GM12878 (cell line): ENCODE data around the gene REPIN1. TPM values are rescaled to one million over a fixed set of nuclear protein-coding genes. Genes with fewer than 3 reads are reported as not detected.
A peak's percentile ranks its signal among the peaks of the same experiment; 100 is the strongest.

Experiments
- ATF2 ChIP-seq: IDR thresholded peaks from 2 replicates; pipeline ENCODE4 v1.6.1; 2012; ENCODE audit warnings: low read length, inconsistent platforms
- BCL11A ChIP-seq: IDR thresholded peaks from 2 replicates; pipeline ENCODE4 v1.6.1; 2011; ENCODE audit warnings: low read depth, low read length
- CEBPB ChIP-seq, 2 experiments: fragments of 150-350 bp in 1 of 2; IDR thresholded peaks; 2 replicates each; pipeline ENCODE4 v1.6.1; 2012 to 2014; ENCODE audit warnings: low read depth in 2 of 2, low read length in 2 of 2, borderline replicate concordance in 1 of 2, inconsistent platforms in 1 of 2
- GATAD2B ChIP-seq: fragments of 450-650 bp; conservative IDR thresholded peaks from 2 replicates; pipeline ENCODE4 v1.6.1; 2017; ENCODE audit warnings: low read depth, mild to moderate bottlenecking, moderate library complexity
- HDAC6 ChIP-seq: fragments of 200-600 bp; sonication (generic); IDR thresholded peaks from one replicate; pipeline ENCODE4 v1.8.0; 2017; ENCODE audit warnings: antibody characterized with exemption; ENCODE audit not compliant: unreplicated experiment
- HDGF ChIP-seq: fragments of 450-650 bp; IDR thresholded peaks from 2 replicates; pipeline ENCODE4 v1.6.1; 2016; ENCODE audit warnings: antibody characterized with exemption
- KLF5 ChIP-seq: fragments of 450-650 bp; IDR thresholded peaks from 2 replicates; pipeline ENCODE4 v1.6.1; 2014; ENCODE audit warnings: mild to moderate bottlenecking; ENCODE audit not compliant: partially characterized antibody
- LARP7 ChIP-seq: fragments of 450-650 bp; IDR thresholded peaks from 2 replicates; pipeline ENCODE4 v1.6.1; 2017; ENCODE audit warnings: mild to moderate bottlenecking
- MXI1 ChIP-seq: fragments of 150-350 bp; IDR thresholded peaks from 2 replicates; pipeline ENCODE4 v1.6.1; 2011; ENCODE audit warnings: low read depth, mild to moderate bottlenecking, inconsistent platforms, low read length, improper control_type of control experiment
- NR2C2 ChIP-seq: IDR thresholded peaks from 2 replicates; pipeline ENCODE4 v1.6.1; 2011; ENCODE audit warnings: borderline replicate concordance, low read depth; ENCODE audit not compliant: control insufficient read depth, insufficient read length
- PAX5 ChIP-seq: IDR thresholded peaks from 2 replicates; pipeline ENCODE4 v1.6.1; 2011; ENCODE audit warnings: low read depth, low read length, borderline replicate concordance
- SPI1 ChIP-seq: IDR thresholded peaks from 2 replicates; pipeline ENCODE4 v1.6.1; 2011; ENCODE audit warnings: low read depth, mild to moderate bottlenecking, low read length, moderate library complexity, borderline replicate concordance; ENCODE audit not compliant: insufficient read depth
- SRF ChIP-seq, 2 experiments: IDR thresholded peaks; 2 replicates each; pipeline ENCODE4 v1.6.1; 2011; ENCODE audit warnings: low read depth in 2 of 2, low read length in 2 of 2, mild to moderate bottlenecking in 1 of 2, moderate library complexity in 1 of 2
- TARDBP ChIP-seq: IDR thresholded peaks from 2 replicates; pipeline ENCODE4 v1.6.1; 2016; ENCODE audit warnings: borderline replicate concordance
- USF2 ChIP-seq: IDR thresholded peaks from 2 replicates; pipeline ENCODE4 v1.6.1; 2011; ENCODE audit warnings: low read depth, low read length, improper control_type of control experiment, borderline replicate concordance
- polyA plus RNA-seq, 11 experiments: library from polyadenylated mRNA; depleted of rRNA in 4 of 11; unstranded in 6 of 11; stranded (reverse) in 5 of 11; fragments of >200 nt; fragmentation: Nextera tagmentation in 4 of 11; fragmentation: Illumina TruSeq in 1 of 11; extraction: Ambion mirVana in 4 of 11; extraction: Trizol in 1 of 11; gene quantifications; 1 replicate in 1 of 11; 2 replicates in 10 of 11; pipeline versions ENCODE4 v1.2.1 to v1.2.3, GENCODE V29; 2011 to 2016; ENCODE audit warnings: inconsistent platforms in 2 of 11, missing spikeins in 2 of 11, low read depth in 1 of 11
- total RNA-seq, 4 experiments: library from RNA; depleted of rRNA in 3 of 4; stranded (reverse); fragments of >200 nt in 3 of 4; fragmentation: Illumina TruSeq in 1 of 4; extraction: Trizol in 1 of 4; gene quantifications; 2 replicates each; pipeline versions ENCODE4 v1.2.1 to v1.2.3, GENCODE V29; 2013 to 2021
- TF ChIP-seq, protein P1 (sequence below): IDR thresholded peaks from 2 replicates; pipeline ENCODE4 v1.6.1; 2012; ENCODE audit warnings: mild to moderate bottlenecking, low read depth, low read length
- TF ChIP-seq, protein P2 (sequence below): fragments of 450-650 bp; conservative IDR thresholded peaks from 2 replicates; pipeline ENCODE4 v1.6.1; 2017; ENCODE audit warnings: mild to moderate bottlenecking, moderate library complexity
- TF ChIP-seq, protein P3 (sequence below): fragments of 450-650 bp; IDR thresholded peaks from 2 replicates; pipeline ENCODE4 v1.6.1; 2018; ENCODE audit warnings: mild to moderate bottlenecking, low read depth, moderate library complexity; ENCODE audit not compliant: partially characterized antibody

REPIN1 gene
- total and polyA plus RNA-seq, 10 of the 15 experiments (the other 5 are each of a cell fraction or from before 2014, with no cell fraction given), result 5.1 to 172 (median 76.9) TPM

- TF ChIP-seq USF2 (no peak), HDAC6 (no peak), CEBPB (IDR thresholded peaks at IDR 0.05; ENCODE audit: borderline replicate concordance in 1 of 2, low read depth in 2 of 2, low read length in 2 of 2) (no peak), GATAD2B (no peak), TARDBP (no peak), LARP7 (no peak), SRF (IDR thresholded peaks at IDR 0.05; ENCODE audit: low read depth in 2 of 2, low read length in 2 of 2) (no peak), PAX5 (0 out of 2 replicates have a peak, but pooled peaks have one; percentile 21), HDGF (peak; percentile 65), NR2C2 (no peak), KLF5 (no peak), MXI1 (peak; percentile 18), ATF2 (no peak), SPI1 (peak; percentile 68; the same call in 1 of the 2 replicates), BCL11A (peak; percentile 53; the same call in 1 of the 2 replicates)
- TF ChIP-seq, protein P1, sequence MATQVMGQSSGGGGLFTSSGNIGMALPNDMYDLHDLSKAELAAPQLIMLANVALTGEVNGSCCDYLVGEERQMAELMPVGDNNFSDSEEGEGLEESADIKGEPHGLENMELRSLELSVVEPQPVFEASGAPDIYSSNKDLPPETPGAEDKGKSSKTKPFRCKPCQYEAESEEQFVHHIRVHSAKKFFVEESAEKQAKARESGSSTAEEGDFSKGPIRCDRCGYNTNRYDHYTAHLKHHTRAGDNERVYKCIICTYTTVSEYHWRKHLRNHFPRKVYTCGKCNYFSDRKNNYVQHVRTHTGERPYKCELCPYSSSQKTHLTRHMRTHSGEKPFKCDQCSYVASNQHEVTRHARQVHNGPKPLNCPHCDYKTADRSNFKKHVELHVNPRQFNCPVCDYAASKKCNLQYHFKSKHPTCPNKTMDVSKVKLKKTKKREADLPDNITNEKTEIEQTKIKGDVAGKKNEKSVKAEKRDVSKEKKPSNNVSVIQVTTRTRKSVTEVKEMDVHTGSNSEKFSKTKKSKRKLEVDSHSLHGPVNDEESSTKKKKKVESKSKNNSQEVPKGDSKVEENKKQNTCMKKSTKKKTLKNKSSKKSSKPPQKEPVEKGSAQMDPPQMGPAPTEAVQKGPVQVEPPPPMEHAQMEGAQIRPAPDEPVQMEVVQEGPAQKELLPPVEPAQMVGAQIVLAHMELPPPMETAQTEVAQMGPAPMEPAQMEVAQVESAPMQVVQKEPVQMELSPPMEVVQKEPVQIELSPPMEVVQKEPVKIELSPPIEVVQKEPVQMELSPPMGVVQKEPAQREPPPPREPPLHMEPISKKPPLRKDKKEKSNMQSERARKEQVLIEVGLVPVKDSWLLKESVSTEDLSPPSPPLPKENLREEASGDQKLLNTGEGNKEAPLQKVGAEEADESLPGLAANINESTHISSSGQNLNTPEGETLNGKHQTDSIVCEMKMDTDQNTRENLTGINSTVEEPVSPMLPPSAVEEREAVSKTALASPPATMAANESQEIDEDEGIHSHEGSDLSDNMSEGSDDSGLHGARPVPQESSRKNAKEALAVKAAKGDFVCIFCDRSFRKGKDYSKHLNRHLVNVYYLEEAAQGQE, result no peak
- TF ChIP-seq, protein P2, sequence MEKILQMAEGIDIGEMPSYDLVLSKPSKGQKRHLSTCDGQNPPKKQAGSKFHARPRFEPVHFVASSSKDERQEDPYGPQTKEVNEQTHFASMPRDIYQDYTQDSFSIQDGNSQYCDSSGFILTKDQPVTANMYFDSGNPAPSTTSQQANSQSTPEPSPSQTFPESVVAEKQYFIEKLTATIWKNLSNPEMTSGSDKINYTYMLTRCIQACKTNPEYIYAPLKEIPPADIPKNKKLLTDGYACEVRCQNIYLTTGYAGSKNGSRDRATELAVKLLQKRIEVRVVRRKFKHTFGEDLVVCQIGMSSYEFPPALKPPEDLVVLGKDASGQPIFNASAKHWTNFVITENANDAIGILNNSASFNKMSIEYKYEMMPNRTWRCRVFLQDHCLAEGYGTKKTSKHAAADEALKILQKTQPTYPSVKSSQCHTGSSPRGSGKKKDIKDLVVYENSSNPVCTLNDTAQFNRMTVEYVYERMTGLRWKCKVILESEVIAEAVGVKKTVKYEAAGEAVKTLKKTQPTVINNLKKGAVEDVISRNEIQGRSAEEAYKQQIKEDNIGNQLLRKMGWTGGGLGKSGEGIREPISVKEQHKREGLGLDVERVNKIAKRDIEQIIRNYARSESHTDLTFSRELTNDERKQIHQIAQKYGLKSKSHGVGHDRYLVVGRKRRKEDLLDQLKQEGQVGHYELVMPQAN, result peak; percentile 27; the same call in 1 of the 2 replicates
- TF ChIP-seq, protein P3, sequence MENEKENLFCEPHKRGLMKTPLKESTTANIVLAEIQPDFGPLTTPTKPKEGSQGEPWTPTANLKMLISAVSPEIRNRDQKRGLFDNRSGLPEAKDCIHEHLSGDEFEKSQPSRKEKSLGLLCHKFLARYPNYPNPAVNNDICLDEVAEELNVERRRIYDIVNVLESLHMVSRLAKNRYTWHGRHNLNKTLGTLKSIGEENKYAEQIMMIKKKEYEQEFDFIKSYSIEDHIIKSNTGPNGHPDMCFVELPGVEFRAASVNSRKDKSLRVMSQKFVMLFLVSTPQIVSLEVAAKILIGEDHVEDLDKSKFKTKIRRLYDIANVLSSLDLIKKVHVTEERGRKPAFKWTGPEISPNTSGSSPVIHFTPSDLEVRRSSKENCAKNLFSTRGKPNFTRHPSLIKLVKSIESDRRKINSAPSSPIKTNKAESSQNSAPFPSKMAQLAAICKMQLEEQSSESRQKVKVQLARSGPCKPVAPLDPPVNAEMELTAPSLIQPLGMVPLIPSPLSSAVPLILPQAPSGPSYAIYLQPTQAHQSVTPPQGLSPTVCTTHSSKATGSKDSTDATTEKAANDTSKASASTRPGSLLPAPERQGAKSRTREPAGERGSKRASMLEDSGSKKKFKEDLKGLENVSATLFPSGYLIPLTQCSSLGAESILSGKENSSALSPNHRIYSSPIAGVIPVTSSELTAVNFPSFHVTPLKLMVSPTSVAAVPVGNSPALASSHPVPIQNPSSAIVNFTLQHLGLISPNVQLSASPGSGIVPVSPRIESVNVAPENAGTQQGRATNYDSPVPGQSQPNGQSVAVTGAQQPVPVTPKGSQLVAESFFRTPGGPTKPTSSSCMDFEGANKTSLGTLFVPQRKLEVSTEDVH, result no peak
Observed at GRCh38 chr7:150368884-150369747, 494 bp downstream of the REPIN1 start (continued).
